Type B pancreatic cell (in vitro differentiated cells): ENCODE measurements around the gene ARHGAP6. TPM values are rescaled to one million over a fixed set of nuclear protein-coding genes. Genes with fewer than 3 reads are reported as not detected.

ENCODE experiments used
- DNase-seq: peaks from one replicate; pipeline ENCODE4 v3.0.0; 2021; ENCODE audit warnings: mixed read lengths; ENCODE audit not compliant: unreplicated experiment; ENCODE audit errors: extremely low spot score
- H3K27ac Mint-ChIP-seq: 2 replicates; pipeline ENCODE4 v1.8.0; 2021; ENCODE audit warnings: mild to moderate bottlenecking, mixed read lengths
- H3K27me3 Mint-ChIP-seq: 2 replicates; pipeline ENCODE4 v1.8.0; 2021; ENCODE audit warnings: mixed read lengths
- H3K36me3 Mint-ChIP-seq: 2 replicates; pipeline ENCODE4 v1.8.0; 2021; ENCODE audit warnings: mixed read lengths
- H3K4me1 Mint-ChIP-seq: one replicate; pipeline ENCODE4 v1.8.0; 2021; ENCODE audit warnings: mixed read lengths; ENCODE audit not compliant: unreplicated experiment
- H3K4me3 Mint-ChIP-seq: 2 replicates; pipeline ENCODE4 v1.8.0; 2021; ENCODE audit warnings: mild to moderate bottlenecking, mixed read lengths
- H3K9me3 Mint-ChIP-seq: 2 replicates; pipeline ENCODE4 v1.8.0; 2021; ENCODE audit warnings: mixed read lengths
- CTCF ChIP-seq: fragments of 200-600 bp; sonication (generic); conservative IDR thresholded peaks from 2 replicates; pipeline ENCODE4 v1.5.0; 2021; ENCODE audit warnings: antibody characterized with exemption, mild to moderate bottlenecking
- total RNA-seq: library from RNA; stranded (reverse); gene quantifications from 2 replicates; pipeline ENCODE4 v1.2.1, GENCODE V29; 2021; ENCODE audit warnings: low replicate concordance

ARHGAP6 gene
- total RNA-seq, 1 donor from 2014 or later = 10.1 TPM

DNA sequence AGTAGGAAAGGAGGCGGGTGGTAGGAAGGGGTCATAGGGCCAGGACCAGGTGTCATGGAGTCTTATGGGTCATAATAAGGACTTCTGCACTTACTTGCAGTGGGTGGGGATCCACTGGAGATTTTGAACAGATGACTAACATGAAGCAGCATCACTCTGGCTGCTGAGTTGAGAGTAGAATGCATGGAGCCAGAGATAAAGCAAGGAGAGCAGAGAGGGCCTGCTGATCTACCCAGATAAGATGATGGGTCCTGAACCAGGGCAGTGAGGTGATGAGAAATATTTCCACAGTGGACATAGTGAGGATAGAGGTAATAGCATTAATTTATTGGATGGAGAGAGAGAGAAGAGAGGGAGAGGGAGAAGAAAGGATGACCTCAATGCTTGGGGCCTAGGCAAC, 506.6 kb downstream of the ARHGAP6 start:
- Mint-ChIP-seq H3K27ac (no peak overlapping the region), H3K27me3 (no peaks in the 10 kb centered on the region), H3K4me3 (no peak overlapping the region), H3K4me1 (no peaks in the 10 kb centered on the region), H3K9me3 (no peaks in the 10 kb centered on the region), H3K36me3 (no peaks in the 10 kb centered on the region)
- DNase-seq = no peak
- no peak for TF ChIP-seq CTCF

- TF ChIP-seq CTCF = no peak
- no peak overlapping the region for H3K4me3 Mint-ChIP-seq
- peak overlapping the region; percentile 18 for H3K27ac Mint-ChIP-seq
- H3K4me1 Mint-ChIP-seq = no peaks in the 10 kb centered on the region
- no peaks in the 10 kb centered on the region for H3K9me3 Mint-ChIP-seq
- H3K36me3 Mint-ChIP-seq = no peaks in the 10 kb centered on the region
- no peak for DNase-seq
- H3K27me3 Mint-ChIP-seq = no peaks in the 10 kb centered on the region
Observed at GRCh38 chrX:11151799-11152559, 513.7 kb downstream of the ARHGAP6 start.

GRCh38 chrX:11148401-11148800, 517.3 kb downstream of the ARHGAP6 start:
- Mint-ChIP-seq H3K27ac (no peak overlapping the region), H3K4me1 (peaks cover 3% of the 10 kb centered on the region), H3K27me3 (no peaks in the 10 kb centered on the region), H3K9me3 (no peaks in the 10 kb centered on the region), H3K36me3 (no peaks in the 10 kb centered on the region), H3K4me3 (no peak overlapping the region)
- TF ChIP-seq CTCF = no peak
- no peak for DNase-seq

DNA sequence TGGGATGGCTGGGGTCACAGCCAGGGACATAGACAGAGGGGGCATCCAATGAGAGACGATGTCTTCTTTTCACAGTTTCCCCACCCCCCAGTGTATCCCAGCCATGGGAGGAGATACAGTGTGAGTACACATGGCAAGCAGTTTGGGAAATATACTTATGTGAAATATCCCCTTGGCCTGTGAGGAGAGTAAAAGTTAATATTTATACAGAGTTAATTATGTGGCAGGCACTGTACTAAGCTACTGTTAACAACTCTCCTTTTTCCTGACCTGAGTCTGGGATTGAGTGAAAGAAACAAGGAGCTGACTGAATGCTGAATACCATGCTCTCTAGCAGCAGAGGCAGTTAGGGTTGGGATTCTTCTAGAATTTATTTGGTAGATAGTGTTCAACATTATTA, 519.3 kb downstream of the ARHGAP6 start:
- Mint-ChIP-seq H3K4me1 (peaks cover 3% of the 10 kb centered on the region), H3K27me3 (no peaks in the 10 kb centered on the region), H3K36me3 (no peaks in the 10 kb centered on the region), H3K9me3 (no peaks in the 10 kb centered on the region), H3K4me3 (no peak overlapping the region), H3K27ac (no peak overlapping the region)
- no peak for DNase-seq
- no peak for TF ChIP-seq CTCF

DNA sequence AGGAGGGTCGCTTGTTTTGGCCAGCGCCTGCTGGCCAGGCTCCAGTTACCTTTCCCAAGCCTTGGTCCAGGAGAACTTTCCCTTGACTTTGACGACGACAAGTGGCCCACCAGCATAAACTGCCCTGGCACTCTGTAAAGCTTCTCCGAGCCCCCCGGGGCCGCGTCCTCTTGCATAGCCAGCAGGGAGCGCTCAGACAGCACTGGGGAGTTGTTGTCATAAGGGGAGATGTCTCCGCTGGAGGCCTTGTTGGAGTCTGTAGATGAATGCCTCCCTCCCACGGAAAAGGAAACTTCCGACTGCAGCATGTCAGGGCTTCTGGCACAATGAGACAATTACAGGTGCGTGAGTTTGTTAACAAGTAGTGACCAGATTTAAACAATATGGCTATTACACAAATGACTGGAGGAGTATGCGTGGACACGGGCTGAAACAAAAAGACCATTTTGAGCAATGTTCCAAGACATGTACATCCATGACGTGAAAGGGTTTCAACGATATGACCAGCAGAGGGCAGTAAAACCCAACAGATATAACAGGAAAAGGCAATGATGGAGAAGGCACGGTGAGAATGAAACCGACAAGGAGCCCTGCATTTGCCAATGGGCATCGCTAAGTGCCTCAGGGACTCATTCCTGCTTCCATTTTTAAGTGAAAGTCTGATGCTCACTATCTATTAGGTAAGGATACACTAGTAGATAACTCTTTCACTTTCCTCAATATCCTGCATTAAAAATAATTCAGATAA, 521.6 kb downstream of the ARHGAP6 start:
- no peak overlapping the region for H3K27ac Mint-ChIP-seq
- no peak overlapping the region for H3K4me3 Mint-ChIP-seq
- H3K27me3 Mint-ChIP-seq = no peaks in the 10 kb centered on the region
- no peak for DNase-seq
- no peaks in the 10 kb centered on the region for H3K36me3 Mint-ChIP-seq
- peaks cover 3% of the 10 kb centered on the region for H3K4me1 Mint-ChIP-seq
- TF ChIP-seq CTCF = peak; percentile 78
- H3K9me3 Mint-ChIP-seq = no peaks in the 10 kb centered on the region
